MM.1S (cell line): ENCODE measurements around the gene PXYLP1.

Experiments
- DNase-seq: peaks from one replicate; pipeline ENCODE4 v3.0.0-alpha.2; 2015
- H2AFZ ChIP-seq: fragments of 300-600 bp; sonication (generic); 2 replicates; pipeline ENCODE4 v1.6.0; 2016; ENCODE audit warnings: antibody characterized with exemption, low read length
- H3F3A ChIP-seq: fragments of 300-600 bp; sonication (generic); 2 replicates; pipeline ENCODE4 v1.6.1; 2016; ENCODE audit warnings: mild to moderate bottlenecking, antibody characterized with exemption, low read length, moderate library complexity, mixed read lengths; ENCODE audit not compliant: insufficient read depth
- H3K27ac ChIP-seq: fragments of 300-600 bp; sonication (generic); 2 replicates; pipeline ENCODE4 v1.5.1; 2016; ENCODE audit warnings: mild to moderate bottlenecking, low read length
- H3K27me3 ChIP-seq: fragments of 300-600 bp; sonication (generic); replicated peaks from 2 replicates; pipeline ENCODE4 v1.6.0; 2016; ENCODE audit warnings: low read length; ENCODE audit not compliant: insufficient read depth
- H3K36me3 ChIP-seq: fragments of 300-600 bp; sonication (generic); replicated peaks from 2 replicates; pipeline ENCODE4 v1.6.1; 2016; ENCODE audit warnings: mild to moderate bottlenecking, low read length, mixed read lengths; ENCODE audit not compliant: insufficient read depth
- H3K4me1 ChIP-seq: fragments of 300-600 bp; sonication (generic); 2 replicates; pipeline ENCODE4 v1.6.1; 2016; ENCODE audit warnings: low read length, mixed read lengths
- H3K4me2 ChIP-seq: fragments of 300-600 bp; sonication (generic); 2 replicates; pipeline ENCODE4 v1.6.0; 2016; ENCODE audit warnings: low read depth, low read length
- H3K4me3 ChIP-seq: fragments of 300-600 bp; sonication (generic); 2 replicates; pipeline ENCODE4 v1.5.1; 2016; ENCODE audit warnings: low read length, mixed read lengths
- H3K79me2 ChIP-seq: fragments of 300-600 bp; sonication (generic); 2 replicates; pipeline ENCODE4 v1.6.1; 2016; ENCODE audit warnings: mixed run types, low read length, mixed read lengths
- H3K9ac ChIP-seq: fragments of 300-600 bp; sonication (generic); 2 replicates; pipeline ENCODE4 v1.6.1; 2016; ENCODE audit warnings: low read length, mixed read lengths
- H3K9me2 ChIP-seq: fragments of 300-600 bp; sonication (generic); replicated peaks from 2 replicates; pipeline ENCODE4 v1.6.1; 2016; ENCODE audit warnings: mild to moderate bottlenecking, low read length, mixed read lengths; ENCODE audit not compliant: insufficient read depth
- H3K9me3 ChIP-seq: fragments of 300-600 bp; sonication (generic); replicated peaks from 2 replicates; pipeline ENCODE4 v1.6.1; 2016; ENCODE audit warnings: mild to moderate bottlenecking, low read length, mixed read lengths; ENCODE audit not compliant: insufficient read depth
- H4K20me1 ChIP-seq: fragments of 300-600 bp; sonication (generic); 2 replicates; pipeline ENCODE4 v1.6.1; 2016; ENCODE audit warnings: mild to moderate bottlenecking, low read length, moderate library complexity, mixed read lengths; ENCODE audit not compliant: insufficient read depth
- CTCF ChIP-seq: fragments of 300-600 bp; sonication (generic); IDR thresholded peaks from 2 replicates; pipeline ENCODE4 v1.5.1; 2016; ENCODE audit warnings: antibody characterized with exemption, low read length, mixed read lengths
- EZH2 ChIP-seq: fragments of 300-600 bp; sonication (generic); optimal IDR thresholded peaks from 2 replicates; pipeline ENCODE3; 2017; ENCODE audit warnings: low read depth, mild to moderate bottlenecking, antibody characterized with exemption, low read length, mixed read lengths
- EZH2phosphoT487 ChIP-seq: fragments of 300-600 bp; sonication (generic); IDR thresholded peaks from 2 replicates; pipeline ENCODE4 v1.6.1; 2018; ENCODE audit warnings: antibody characterized with exemption, low read length

Gene PXYLP1

GRCh38 chr3:141236361-141236760 is 4.7 kb downstream of the PXYLP1 start:
- no peaks in the 10 kb centered on the region for H4K20me1 ChIP-seq
- no peaks in the 10 kb centered on the region for H3K9me2 ChIP-seq
- H3K4me1 ChIP-seq, result no peaks in the 10 kb centered on the region
- no peak overlapping the region for H3K9ac ChIP-seq
- no peak overlapping the region for H3K4me2 ChIP-seq
- no peaks in the 10 kb centered on the region for H3F3A ChIP-seq
- TF ChIP-seq EZH2, result no peak
- TF ChIP-seq EZH2phosphoT487, result no peak
- no peak for TF ChIP-seq CTCF
- DNase-seq, result no peak
- H3K27me3 ChIP-seq, result no peaks in the 10 kb centered on the region
- H3K79me2 ChIP-seq, result no peaks in the 10 kb centered on the region
- no peak overlapping the region for H3K4me3 ChIP-seq
- H3K27ac ChIP-seq, result no peak overlapping the region
- no peaks in the 10 kb centered on the region for H3K36me3 ChIP-seq
- H3K9me3 ChIP-seq, result no peaks in the 10 kb centered on the region
- H2AFZ ChIP-seq, result no peak overlapping the region

- Histone ChIP-seq H3K4me1 (no peaks in the 10 kb centered on the region), H3F3A (no peaks in the 10 kb centered on the region), H3K9me3 (no peaks in the 10 kb centered on the region), H4K20me1 (no peaks in the 10 kb centered on the region), H3K79me2 (no peaks in the 10 kb centered on the region), H3K36me3 (no peaks in the 10 kb centered on the region), H3K27ac (no peak overlapping the region), H3K9ac (no peak overlapping the region), H3K27me3 (no peaks in the 10 kb centered on the region), H3K9me2 (no peaks in the 10 kb centered on the region), H3K4me3 (no peak overlapping the region), H3K4me2 (no peak overlapping the region), H2AFZ (no peak overlapping the region)
- TF ChIP-seq CTCF, result no peak
- no peak for TF ChIP-seq EZH2
- no peak for TF ChIP-seq EZH2phosphoT487
- no peak for DNase-seq
Measured at GRCh38 chr3:141237701-141238521, 6.3 kb downstream of the PXYLP1 start.

GRCh38 chr3:141239511-141240281 is 8.1 kb downstream of the PXYLP1 start:
- Histone ChIP-seq H3K9me3 (no peaks in the 10 kb centered on the region), H3K4me3 (no peak overlapping the region), H3K27ac (no peak overlapping the region), H2AFZ (no peak overlapping the region), H3K36me3 (no peaks in the 10 kb centered on the region), H3K4me2 (no peak overlapping the region), H3K9ac (no peak overlapping the region), H3K9me2 (no peaks in the 10 kb centered on the region), H4K20me1 (no peaks in the 10 kb centered on the region), H3K4me1 (no peaks in the 10 kb centered on the region), H3F3A (no peaks in the 10 kb centered on the region), H3K27me3 (no peaks in the 10 kb centered on the region), H3K79me2 (no peaks in the 10 kb centered on the region)
- TF ChIP-seq EZH2 (no peak), CTCF (no peak)
- DNase-seq, result no peak
